Measurements from ENCODE around the gene GSG1L2.

DNA sequence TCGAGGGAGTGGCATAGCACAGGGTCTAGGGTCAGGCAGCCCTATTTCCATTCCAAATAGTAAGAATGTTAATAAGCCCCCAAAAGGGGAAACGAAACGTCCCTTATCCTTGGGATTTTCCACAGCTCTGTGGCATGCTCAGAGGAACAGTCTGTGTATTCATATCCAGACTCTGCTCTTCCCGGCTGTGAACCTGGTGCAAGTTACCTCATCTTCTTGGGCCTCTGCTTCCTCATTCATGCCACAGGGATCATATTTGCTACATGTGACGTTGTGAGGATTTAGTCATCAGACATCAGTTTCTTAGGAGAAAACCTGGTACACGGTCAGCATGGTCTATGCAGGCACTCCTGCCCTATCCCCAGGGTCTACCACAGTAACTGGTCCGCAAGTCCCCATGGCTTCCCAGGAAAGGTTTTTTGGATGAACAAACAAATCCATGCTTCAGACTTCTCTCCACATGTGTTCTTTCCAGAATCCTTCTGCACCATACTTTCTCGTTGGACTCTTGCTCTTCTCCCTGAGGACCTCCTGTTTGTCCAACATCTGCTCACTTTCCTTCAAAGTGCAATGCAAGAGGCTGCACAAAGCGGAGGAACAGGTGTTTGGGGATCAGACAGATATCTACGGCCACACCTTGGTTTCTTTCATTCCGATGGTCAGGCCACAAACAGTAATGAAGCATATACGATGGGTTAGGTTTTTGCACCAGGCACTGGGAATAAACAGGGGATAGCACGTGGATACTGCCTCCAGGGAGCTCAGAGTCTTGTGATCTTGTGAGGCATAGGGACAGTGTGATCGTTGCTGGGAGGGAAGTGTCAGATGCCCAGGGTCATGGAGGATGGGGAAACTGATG, 21.5 kb upstream of the GSG1L2 start:
- TF ChIP-seq, protein P1, sequence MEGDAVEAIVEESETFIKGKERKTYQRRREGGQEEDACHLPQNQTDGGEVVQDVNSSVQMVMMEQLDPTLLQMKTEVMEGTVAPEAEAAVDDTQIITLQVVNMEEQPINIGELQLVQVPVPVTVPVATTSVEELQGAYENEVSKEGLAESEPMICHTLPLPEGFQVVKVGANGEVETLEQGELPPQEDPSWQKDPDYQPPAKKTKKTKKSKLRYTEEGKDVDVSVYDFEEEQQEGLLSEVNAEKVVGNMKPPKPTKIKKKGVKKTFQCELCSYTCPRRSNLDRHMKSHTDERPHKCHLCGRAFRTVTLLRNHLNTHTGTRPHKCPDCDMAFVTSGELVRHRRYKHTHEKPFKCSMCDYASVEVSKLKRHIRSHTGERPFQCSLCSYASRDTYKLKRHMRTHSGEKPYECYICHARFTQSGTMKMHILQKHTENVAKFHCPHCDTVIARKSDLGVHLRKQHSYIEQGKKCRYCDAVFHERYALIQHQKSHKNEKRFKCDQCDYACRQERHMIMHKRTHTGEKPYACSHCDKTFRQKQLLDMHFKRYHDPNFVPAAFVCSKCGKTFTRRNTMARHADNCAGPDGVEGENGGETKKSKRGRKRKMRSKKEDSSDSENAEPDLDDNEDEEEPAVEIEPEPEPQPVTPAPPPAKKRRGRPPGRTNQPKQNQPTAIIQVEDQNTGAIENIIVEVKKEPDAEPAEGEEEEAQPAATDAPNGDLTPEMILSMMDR (optimal IDR thresholded peaks at IDR 0.05 in 1 of 3, IDR thresholded peaks at IDR 0.05 in 1 of 3, conservative IDR thresholded peaks at IDR 0.05 in 1 of 3; ENCODE audit: extremely low read depth in 1 of 3, insufficient read depth in 2 of 3, low read length in 3 of 3), result no peak
- no peak for TF ChIP-seq EZH2 (IDR thresholded peaks at IDR 0.05; ENCODE audit: low read length)

All from keratinocyte (primary cell).